Suprapubic skin (tissue), 4 donors: ENCODE results near the gene CATSPERB. TPM values are rescaled to one million over a fixed set of nuclear protein-coding genes. Genes with fewer than 3 reads are reported as not detected.

Source experiments
- DNase-seq, 2 donors: peaks; one replicate each; pipeline ENCODE4 v3.0.0-alpha.2; 2019; ENCODE audit warnings: low spot score in 2 of 2
- H3K27ac ChIP-seq: fragments of 200-600 bp; sonication (generic); one replicate; pipeline ENCODE4 v1.5.1; 2019
- H3K27me3 ChIP-seq: fragments of 200-600 bp; sonication (generic); one replicate; pipeline ENCODE4 v1.5.1; 2019
- H3K36me3 ChIP-seq: fragments of 200-600 bp; sonication (generic); one replicate; pipeline ENCODE4 v1.5.1; 2019
- H3K4me1 ChIP-seq: fragments of 200-600 bp; sonication (generic); one replicate; pipeline ENCODE4 v1.5.1; 2019
- H3K4me3 ChIP-seq: fragments of 200-600 bp; sonication (generic); one replicate; pipeline ENCODE4 v1.5.1; 2019; ENCODE audit warnings: mild to moderate bottlenecking
- H3K9me3 ChIP-seq: fragments of 200-600 bp; sonication (generic); one replicate; pipeline ENCODE4 v1.5.1; 2019
- CTCF ChIP-seq, 2 donors: fragments of 200-600 bp in 1 of 2; fragments of 450-650 bp in 1 of 2; sonication (generic) in 1 of 2; IDR thresholded peaks; one replicate each; pipeline ENCODE4 v1.5.1; 2016 to 2019; ENCODE audit warnings: antibody characterized with exemption in 2 of 2, mild to moderate bottlenecking in 1 of 2, moderate library complexity in 1 of 2
- EP300 ChIP-seq: sonication (generic); formaldehyde crosslinking; IDR thresholded peaks from one replicate; pipeline ENCODE4 v1.6.1; 2017; ENCODE audit warnings: antibody characterized with exemption
- POLR2A ChIP-seq, 2 donors: fragments of 450-650 bp; IDR thresholded peaks; one replicate each; pipeline ENCODE4 v1.6.1; 2017; ENCODE audit warnings: antibody characterized with exemption in 2 of 2, mild to moderate bottlenecking in 2 of 2, moderate library complexity in 2 of 2
- POLR2AphosphoS5 ChIP-seq, 3 donors: sonication (generic); formaldehyde crosslinking; IDR thresholded peaks; one replicate each; pipeline ENCODE4 v1.6.1; 2017; ENCODE audit warnings: antibody characterized with exemption in 3 of 3
- WGBS: methylation state at CpG from one replicate; pipeline ENCODE4 v1.1.5; 2018; 5-methylcytosine and 5-hydroxymethylcytosine counted together
- total RNA-seq, 4 donors: library from RNA; depleted of rRNA; stranded (reverse); fragments of >200 nt; gene quantifications; one replicate each; pipeline ENCODE4 v1.1.0, GENCODE V29; 2016

CATSPERB gene, protein sequence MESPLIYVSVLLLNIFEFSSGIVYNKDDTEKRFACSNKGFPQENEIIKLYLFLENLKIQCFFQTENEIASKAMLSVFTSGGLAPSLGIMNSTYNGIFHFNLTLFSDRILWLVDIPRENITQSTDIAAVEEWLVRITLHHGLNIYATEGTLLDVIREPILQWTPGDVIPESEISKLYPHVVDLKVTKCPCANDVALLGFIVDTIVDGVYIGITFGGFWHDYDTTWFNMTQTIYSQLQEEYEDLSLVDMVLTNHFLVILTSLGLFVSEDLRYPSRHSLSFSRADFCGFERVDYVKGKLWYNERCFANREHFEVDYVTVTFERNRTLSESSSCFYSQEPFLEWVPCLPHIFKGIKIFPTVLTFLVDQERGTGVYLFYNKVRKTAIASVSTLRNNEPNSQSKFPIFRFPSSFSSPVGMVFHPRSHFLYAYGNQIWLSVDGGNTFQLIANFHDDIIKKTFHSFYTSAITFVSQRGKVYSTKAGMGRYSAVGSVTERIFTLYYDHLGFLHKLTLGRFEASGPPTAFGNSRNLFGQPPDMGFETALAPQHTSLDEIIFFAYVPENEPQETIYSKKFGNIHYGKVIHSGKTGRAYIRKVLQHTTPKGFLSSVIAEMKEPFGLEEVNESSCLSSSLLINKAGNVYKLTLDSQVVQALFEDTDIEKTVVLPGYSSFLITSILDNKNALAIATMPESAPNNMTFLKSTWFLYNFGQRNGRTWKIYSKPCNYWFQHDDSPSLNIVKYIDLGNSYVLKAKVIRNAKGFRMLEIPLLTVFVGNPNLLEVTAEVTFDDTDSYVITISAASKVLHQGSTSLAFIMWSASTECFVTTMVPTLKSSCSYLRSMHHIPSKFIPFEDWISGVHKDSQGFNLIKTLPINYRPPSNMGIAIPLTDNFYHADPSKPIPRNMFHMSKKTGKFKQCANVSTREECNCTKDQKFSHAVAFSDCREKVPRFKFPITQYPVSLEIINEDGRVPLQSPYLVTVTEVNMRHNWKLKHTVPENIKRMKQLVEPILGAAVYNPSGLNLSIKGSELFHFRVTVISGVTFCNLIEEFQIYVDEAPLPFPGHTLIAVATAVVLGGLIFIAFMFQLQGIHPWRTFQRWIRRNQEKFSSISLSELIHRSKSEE
- total RNA-seq = 1 to 10 TPM in 1 of 4 donors, under 1 TPM in 3; 0.16 to 1.3 (median 0.48) TPM

DNA sequence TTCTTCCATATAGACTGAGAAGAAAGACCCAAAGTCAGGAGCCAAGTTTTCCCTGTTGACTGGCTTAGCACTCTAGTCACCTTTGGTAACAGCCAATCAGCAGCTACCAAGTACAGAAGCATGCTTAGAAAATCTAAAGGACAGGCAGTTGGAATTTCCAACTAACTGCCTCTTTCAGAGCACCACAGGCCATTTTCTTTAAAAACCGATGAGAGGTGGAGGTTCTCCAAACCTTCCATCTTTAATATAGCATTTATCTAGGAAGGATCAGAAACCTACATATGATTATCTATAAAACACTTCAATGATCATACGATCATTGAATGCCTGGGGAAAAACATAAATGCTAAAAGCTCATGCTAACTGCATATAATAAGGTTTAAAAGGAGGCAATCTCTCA lies at the start of gene CATSPERB:
Gene CATSPERB, minus strand, starts transcription at position 101 of the 400 bp plus-strand sequence. CDS start 2,607 bp downstream, outside the sequence.
- H3K27me3 ChIP-seq = no peaks in the 10 kb centered on the region
- H3K4me1 ChIP-seq = no peaks in the 10 kb centered on the region
- no peak for TF ChIP-seq POLR2A (IDR thresholded peaks at IDR 0.05)
- no peaks in the 10 kb centered on the region for H3K9me3 ChIP-seq
- H3K4me3 ChIP-seq = no peak within 1 kb of the TSS
- no peak within 1 kb of the TSS for H3K27ac ChIP-seq
- DNase-seq = no peak
- 87% methylated on average over 2 of the region's 2 CpGs for WGBS
- H3K36me3 ChIP-seq = no peaks in the 10 kb centered on the region

GRCh38 chr14:91780452-91780851 lies 48.6 kb upstream of the CATSPERB start:
- H3K4me1 ChIP-seq = no peaks in the 10 kb centered on the region
- no peaks in the 10 kb centered on the region for H3K9me3 ChIP-seq
- no peak overlapping the region for H3K27ac ChIP-seq
- WGBS = 68% methylated on average over 3 of the region's 3 CpGs
- DNase-seq = no peak
- H3K27me3 ChIP-seq = no peaks in the 10 kb centered on the region
- TF ChIP-seq EP300 (no peak), POLR2A (IDR thresholded peaks at IDR 0.05) (no peak), POLR2AphosphoS5 (IDR thresholded peaks at IDR 0.05) (no peak), CTCF (IDR thresholded peaks at IDR 0.05) (no peak)
- no peak overlapping the region for H3K4me3 ChIP-seq
- no peaks in the 10 kb centered on the region for H3K36me3 ChIP-seq

- 98% methylated on average over 2 of the region's 2 CpGs for WGBS
Measured at GRCh38 chr14:91778217-91778616, 46.3 kb upstream of the CATSPERB start.

DNA sequence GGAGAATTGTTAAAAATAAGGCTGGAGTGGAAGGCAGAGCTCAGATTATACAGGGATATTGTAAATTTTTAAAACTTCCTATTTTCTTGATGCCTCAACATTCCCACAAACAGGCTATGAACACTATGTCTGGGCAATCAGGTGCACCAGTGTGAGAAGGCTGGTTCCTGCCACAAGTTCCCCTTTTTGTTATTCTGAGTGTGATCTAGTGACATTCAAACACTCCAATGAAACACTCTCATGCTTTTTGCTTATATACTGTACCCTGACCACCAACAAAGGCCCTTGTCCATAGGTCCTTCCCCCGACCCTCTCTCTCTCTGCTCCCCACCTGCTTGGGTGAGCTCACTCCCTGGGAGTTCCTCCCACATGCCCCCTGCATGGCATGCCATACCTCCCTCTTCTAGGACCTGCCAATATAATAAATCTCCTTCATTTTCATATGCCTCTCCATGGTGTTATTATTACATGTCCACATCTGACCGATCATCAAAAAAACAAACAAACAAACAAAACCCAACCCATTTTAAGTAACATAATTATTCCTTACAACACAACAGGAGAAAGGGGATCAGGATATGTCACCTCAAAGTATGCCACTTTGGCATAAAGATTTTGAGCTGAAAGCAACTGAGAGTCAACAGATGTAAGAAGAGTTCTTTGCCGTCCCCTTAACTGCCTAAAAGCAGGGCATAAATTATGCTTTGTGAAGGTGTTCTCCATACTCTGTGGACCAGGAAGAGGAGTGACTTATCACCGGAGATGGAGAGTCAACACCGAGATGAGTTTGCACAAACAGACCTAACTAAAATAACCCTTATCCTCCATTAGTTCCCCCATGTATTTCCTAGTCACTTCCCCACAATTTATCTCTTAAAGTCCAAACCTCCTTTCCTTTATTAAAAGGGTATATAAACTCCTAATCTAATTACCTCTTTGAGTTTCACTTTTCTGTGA lies 42.5 kb upstream of the CATSPERB start:
- H3K27me3 ChIP-seq = no peaks in the 10 kb centered on the region
- no peaks in the 10 kb centered on the region for H3K4me1 ChIP-seq
- no peak for TF ChIP-seq EP300
- no peak for TF ChIP-seq CTCF (IDR thresholded peaks at IDR 0.05)
- TF ChIP-seq POLR2AphosphoS5 (IDR thresholded peaks at IDR 0.05) = no peak
- TF ChIP-seq POLR2A (IDR thresholded peaks at IDR 0.05) = no peak
- H3K9me3 ChIP-seq = no peaks in the 10 kb centered on the region
- 80% methylated on average over 5 of the region's 5 CpGs for WGBS
- no peaks in the 10 kb centered on the region for H3K36me3 ChIP-seq
- DNase-seq = no peak
- H3K27ac ChIP-seq = no peak overlapping the region
- no peak overlapping the region for H3K4me3 ChIP-seq

More at GRCh38 chr14:91778217-91778616, 46.3 kb upstream of the CATSPERB start:
- H3K4me1 ChIP-seq = no peaks in the 10 kb centered on the region
- H3K9me3 ChIP-seq = no peaks in the 10 kb centered on the region
- TF ChIP-seq CTCF (IDR thresholded peaks at IDR 0.05) = no peak
- no peak for TF ChIP-seq POLR2A (IDR thresholded peaks at IDR 0.05)
- TF ChIP-seq POLR2AphosphoS5 (IDR thresholded peaks at IDR 0.05) = no peak
- TF ChIP-seq EP300 = no peak
- no peak for DNase-seq
- no peaks in the 10 kb centered on the region for H3K36me3 ChIP-seq
- no peak overlapping the region for H3K27ac ChIP-seq
- H3K4me3 ChIP-seq = no peak overlapping the region
- no peaks in the 10 kb centered on the region for H3K27me3 ChIP-seq

DNA sequence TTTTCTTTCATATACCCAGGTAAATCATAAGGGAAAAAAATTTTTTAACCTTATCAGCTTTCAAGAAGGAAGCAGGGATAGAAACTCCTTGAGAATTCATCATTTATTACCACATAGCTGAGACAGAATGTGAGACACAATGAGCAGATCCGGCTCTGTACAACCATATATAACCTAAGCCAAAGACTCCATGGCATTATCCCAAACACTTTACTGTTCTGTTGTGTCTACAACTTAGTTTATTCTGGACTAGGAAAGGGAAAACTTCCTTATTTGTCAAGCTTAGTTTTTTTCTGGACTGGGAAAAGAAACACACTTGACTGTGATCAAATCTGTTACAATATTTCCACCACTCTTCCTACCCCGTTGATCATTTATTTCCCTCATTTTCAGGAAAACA lies 38.3 kb upstream of the CATSPERB start:
- no peak for DNase-seq
- no peaks in the 10 kb centered on the region for H3K36me3 ChIP-seq
- no peak overlapping the region for H3K27ac ChIP-seq
- H3K27me3 ChIP-seq = no peaks in the 10 kb centered on the region
- H3K4me3 ChIP-seq = no peak overlapping the region
- no peaks in the 10 kb centered on the region for H3K9me3 ChIP-seq
- WGBS = 82% methylated on average over 2 of the region's 2 CpGs
- no peaks in the 10 kb centered on the region for H3K4me1 ChIP-seq
- no peak for TF ChIP-seq POLR2A (IDR thresholded peaks at IDR 0.05)
